OCI-LY1 (cell line): Measurements from ENCODE around the gene GMDS.

Experiments used
- H2AFZ ChIP-seq: fragments of 200-600 bp; sonication (generic), shearing (Covaris generic); 2 replicates; pipeline ENCODE4 v1.6.0; 2014; ENCODE audit warnings: antibody characterized with exemption, mild to moderate bottlenecking, low read length
- H3F3A ChIP-seq: fragments of 200-600 bp; sonication (generic), shearing (Covaris generic); 2 replicates; pipeline ENCODE4 v1.6.0; 2014; ENCODE audit warnings: mild to moderate bottlenecking, antibody characterized with exemption, low read length, moderate library complexity; ENCODE audit not compliant: insufficient read depth
- H3K27ac ChIP-seq: fragments of 200-600 bp; sonication (generic); 2 replicates; pipeline ENCODE4 v1.5.1; 2014; ENCODE audit warnings: low read length, mixed run types, mild to moderate bottlenecking, low read depth; ENCODE audit not compliant: poor library complexity, severe bottlenecking
- H3K27me3 ChIP-seq: fragments of 200-600 bp; sonication (generic); 2 replicates; pipeline ENCODE4 v1.6.0; 2014; ENCODE audit warnings: antibody characterized with exemption, mild to moderate bottlenecking, low read length, moderate library complexity; ENCODE audit not compliant: insufficient read depth
- H3K36me3 ChIP-seq: fragments of 200-600 bp; sonication (generic); 2 replicates; pipeline ENCODE4 v1.6.1; 2014; ENCODE audit warnings: mild to moderate bottlenecking, antibody characterized with exemption, low read length, moderate library complexity, mixed read lengths; ENCODE audit not compliant: insufficient read depth
- H3K4me1 ChIP-seq: fragments of 200-600 bp; sonication (generic); 2 replicates; pipeline ENCODE4 v1.5.1; 2014; ENCODE audit warnings: mild to moderate bottlenecking, low read length, moderate library complexity; ENCODE audit not compliant: insufficient read depth, severe bottlenecking
- H3K4me2 ChIP-seq: fragments of 200-600 bp; sonication (generic), shearing (Covaris generic); 2 replicates; pipeline ENCODE4 v1.6.1; 2014; ENCODE audit warnings: low read length
- H3K4me3 ChIP-seq: fragments of 200-600 bp; sonication (generic); 2 replicates; pipeline ENCODE4 v1.5.1; 2014; ENCODE audit warnings: low read length, low read depth, mild to moderate bottlenecking, mixed read lengths; ENCODE audit not compliant: poor library complexity, severe bottlenecking
- H3K79me2 ChIP-seq: fragments of 200-600 bp; shearing (Covaris generic); 2 replicates; pipeline ENCODE4 v1.6.1; 2016; ENCODE audit warnings: mixed run types, low read length, mixed read lengths; ENCODE audit not compliant: insufficient read depth
- H3K9ac ChIP-seq: fragments of 200-600 bp; sonication (generic), shearing (Covaris generic); 2 replicates; pipeline ENCODE4 v1.6.1; 2014; ENCODE audit warnings: mild to moderate bottlenecking, low read length, mixed read lengths
- H3K9me2 ChIP-seq: fragments of 200-600 bp; sonication (generic), shearing (Covaris generic); 2 replicates; pipeline ENCODE4 v1.6.1; 2014; ENCODE audit warnings: low read depth, mild to moderate bottlenecking, low read length, mixed read lengths
- H3K9me3 ChIP-seq: fragments of 200-600 bp; shearing (Covaris generic); 2 replicates; pipeline ENCODE4 v1.6.1; 2014; ENCODE audit warnings: low read length, mixed read lengths
- H4K20me1 ChIP-seq: fragments of 200-600 bp; sonication (generic), shearing (Covaris generic); 2 replicates; pipeline ENCODE4 v1.6.0; 2016; ENCODE audit warnings: mild to moderate bottlenecking, low read length; ENCODE audit not compliant: insufficient read depth
- CTCF ChIP-seq: fragments of 200-600 bp; sonication (generic), shearing (Covaris generic); IDR thresholded peaks from 2 replicates; pipeline ENCODE4 v1.5.1; 2017; ENCODE audit warnings: mild to moderate bottlenecking, antibody characterized with exemption, low read length, moderate library complexity, mixed read lengths
- EZH2 ChIP-seq: fragments of 200-600 bp; sonication (generic), shearing (Covaris generic); IDR thresholded peaks from 2 replicates; pipeline ENCODE4 v1.8.0; 2017; ENCODE audit warnings: borderline replicate concordance, mixed run types, mild to moderate bottlenecking, antibody characterized with exemption, low read length, moderate library complexity, mixed read lengths

The GMDS gene

DNA sequence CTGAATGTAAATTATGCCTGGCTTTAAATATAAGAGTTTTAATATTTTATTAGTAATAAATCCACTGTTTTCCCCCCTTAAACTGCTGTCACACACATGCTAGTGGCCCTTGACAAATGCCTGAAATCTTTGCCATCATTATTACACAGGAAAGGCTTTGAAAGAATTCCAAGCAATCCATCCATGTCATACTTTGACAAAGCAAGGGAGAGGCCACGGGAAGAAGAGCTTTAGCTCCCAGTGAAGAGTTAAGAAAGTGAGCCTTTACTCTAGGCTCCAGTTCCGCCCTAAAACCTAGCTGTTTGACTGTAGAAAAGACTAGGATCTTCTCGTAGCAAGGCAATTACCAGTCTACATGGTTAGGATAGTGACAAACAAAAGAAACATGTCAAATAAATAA is 147.9 kb downstream of the GMDS start:
- no peaks in the 10 kb centered on the region for H3K36me3 ChIP-seq
- no peaks in the 10 kb centered on the region for H4K20me1 ChIP-seq
- no peaks in the 10 kb centered on the region for H3K79me2 ChIP-seq
- H3K9ac ChIP-seq: no peak overlapping the region
- H3K27me3 ChIP-seq: no peaks in the 10 kb centered on the region
- H3K27ac ChIP-seq: no peak overlapping the region
- no peak overlapping the region for H3K4me2 ChIP-seq
- H2AFZ ChIP-seq: no peak overlapping the region
- no peaks in the 10 kb centered on the region for H3K9me2 ChIP-seq
- no peaks in the 10 kb centered on the region for H3K9me3 ChIP-seq
- peaks cover 18% of the 10 kb centered on the region for H3K4me1 ChIP-seq
- TF ChIP-seq CTCF: no peak
- TF ChIP-seq EZH2: no peak
- no peak overlapping the region for H3K4me3 ChIP-seq
- no peaks in the 10 kb centered on the region for H3F3A ChIP-seq

DNA sequence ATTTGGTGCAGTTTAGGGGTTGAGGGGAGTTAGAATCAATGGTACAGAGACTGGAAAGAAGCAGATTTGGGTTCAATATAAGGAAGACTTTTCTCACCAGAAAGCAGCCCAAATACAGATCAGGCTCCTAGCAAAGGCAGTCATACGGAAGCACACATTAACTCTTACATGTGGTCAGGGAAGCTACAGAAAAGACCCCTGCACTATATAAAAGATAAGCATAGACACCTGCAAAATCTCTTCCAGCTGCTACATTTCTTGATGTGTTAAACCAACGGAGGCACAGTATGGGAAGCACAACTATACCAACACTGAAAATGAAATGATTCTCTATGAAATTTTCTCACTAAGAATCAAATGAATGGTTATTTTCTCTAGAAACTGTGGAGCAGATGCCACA is 150.8 kb downstream of the GMDS start:
- no peaks in the 10 kb centered on the region for H3K27me3 ChIP-seq
- H4K20me1 ChIP-seq: no peaks in the 10 kb centered on the region
- H3K4me1 ChIP-seq: no peaks in the 10 kb centered on the region
- no peak for TF ChIP-seq CTCF
- TF ChIP-seq EZH2: no peak
- no peak overlapping the region for H3K9ac ChIP-seq
- H3K79me2 ChIP-seq: no peaks in the 10 kb centered on the region
- no peak overlapping the region for H3K4me2 ChIP-seq
- H3K36me3 ChIP-seq: no peaks in the 10 kb centered on the region
- H2AFZ ChIP-seq: no peak overlapping the region
- H3F3A ChIP-seq: no peaks in the 10 kb centered on the region
- H3K27ac ChIP-seq: no peak overlapping the region
- no peak overlapping the region for H3K4me3 ChIP-seq
- H3K9me2 ChIP-seq: no peaks in the 10 kb centered on the region
- no peaks in the 10 kb centered on the region for H3K9me3 ChIP-seq

GRCh38 chr6:2086326-2086965 is 159.0 kb downstream of the GMDS start:
- no peaks in the 10 kb centered on the region for H3K4me1 ChIP-seq
- no peak overlapping the region for H2AFZ ChIP-seq
- no peaks in the 10 kb centered on the region for H3K79me2 ChIP-seq
- H3K9me2 ChIP-seq: no peaks in the 10 kb centered on the region
- H3K9ac ChIP-seq: no peak overlapping the region
- H3K36me3 ChIP-seq: no peaks in the 10 kb centered on the region
- H4K20me1 ChIP-seq: no peaks in the 10 kb centered on the region
- no peak overlapping the region for H3K4me2 ChIP-seq
- no peaks in the 10 kb centered on the region for H3F3A ChIP-seq
- H3K9me3 ChIP-seq: no peaks in the 10 kb centered on the region
- no peak for TF ChIP-seq EZH2
- no peak for TF ChIP-seq CTCF
- no peaks in the 10 kb centered on the region for H3K27me3 ChIP-seq
- H3K4me3 ChIP-seq: no peak overlapping the region
- no peak overlapping the region for H3K27ac ChIP-seq
